ENCODE results near the gene SH3RF3.

DNA sequence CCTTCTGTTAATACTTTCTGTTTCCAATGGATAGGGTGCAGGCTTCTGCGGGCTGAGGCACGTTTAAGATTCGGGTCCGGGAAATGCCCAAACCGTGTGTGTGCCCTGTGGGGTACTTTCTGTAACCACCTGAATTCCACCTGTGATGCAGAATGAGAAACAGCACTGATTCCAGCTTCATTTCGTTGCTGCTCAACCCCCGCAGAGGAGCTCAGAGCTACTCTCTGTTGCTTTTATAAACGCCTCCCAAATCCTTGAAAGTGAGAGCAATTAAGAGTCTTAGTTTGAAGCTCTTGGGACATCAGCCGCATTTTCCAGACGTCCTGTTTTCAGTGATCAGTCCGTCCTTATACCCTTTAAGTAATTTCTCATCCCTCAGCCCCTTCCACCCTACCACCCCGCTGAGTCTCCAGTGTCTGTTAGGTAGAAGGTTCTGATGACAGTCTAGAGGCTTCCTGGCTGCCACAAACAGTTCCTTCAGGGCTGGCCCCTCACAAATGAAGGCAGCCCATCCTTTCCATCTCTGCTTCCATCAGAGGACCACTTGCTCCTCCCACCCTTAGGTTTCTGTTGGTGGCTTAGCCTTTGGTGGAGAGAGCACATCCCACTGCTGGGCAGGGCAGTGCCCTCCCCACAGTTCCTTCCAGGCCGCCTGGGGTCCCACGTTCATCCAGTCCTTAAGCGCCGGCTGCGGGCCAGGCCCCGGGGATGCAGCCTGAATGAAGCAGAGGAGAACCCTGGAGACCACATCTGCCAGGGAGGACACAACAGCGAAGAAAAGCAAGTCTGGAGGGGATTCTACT, 254.7 kb downstream of the SH3RF3 start:
- TF ChIP-seq ZNF274 (IDR thresholded peaks at IDR 0.05; ENCODE audit: low read depth, low read length) (no peak), YY1 (IDR thresholded peaks at IDR 0.05; ENCODE audit: insufficient read depth, insufficient read length) (no peak)

Measured in NT2/D1 (cell line).